DND-41 (cell line): Measurements from ENCODE around the gene CTXND2.
"Not testable (repeated sequence)": the region's sequence is repeated elsewhere in the genome, so short reads cannot be mapped to it uniquely, and the experiment has no call there.

ENCODE experiments used
- ATAC-seq: fragments of 200-7000 bp; cut with Tn5 transposase; 3 replicates; pipeline ENCODE4 v1.9.1; 2021; ENCODE audit warnings: low read depth; ENCODE audit not compliant: insufficient read depth
- DNase-seq: peaks from one replicate; pipeline ENCODE4 v3.0.0-alpha.2; 2020
- H2AFZ ChIP-seq: 2 replicates; pipeline ENCODE4 v1.6.0; 2012; ENCODE audit warnings: low read depth, low read length
- H3K27ac ChIP-seq: 2 replicates; pipeline ENCODE4 v1.5.1; 2012; ENCODE audit warnings: low read length, inconsistent platforms
- H3K27me3 ChIP-seq: fragments of 200-600 bp; sonication (generic); 2 replicates; pipeline ENCODE4 v1.6.0; 2012; ENCODE audit warnings: low read length, mild to moderate bottlenecking, inconsistent platforms; ENCODE audit not compliant: insufficient read depth, poor library complexity
- H3K36me3 ChIP-seq: 2 replicates; pipeline ENCODE4 v1.5.1; 2012; ENCODE audit warnings: low read length, inconsistent platforms; ENCODE audit not compliant: insufficient read depth
- H3K4me1 ChIP-seq: 2 replicates; pipeline ENCODE4 v1.5.1; 2012; ENCODE audit warnings: mild to moderate bottlenecking, low read length; ENCODE audit not compliant: insufficient read depth
- H3K4me2 ChIP-seq: 2 replicates; pipeline ENCODE4 v1.6.0; 2012; ENCODE audit warnings: mild to moderate bottlenecking, moderate library complexity, low read length, inconsistent platforms; ENCODE audit not compliant: insufficient read depth
- H3K4me3 ChIP-seq, 2 experiments: fragments of 200-600 bp in 1 of 2; shearing (Covaris generic) in 1 of 2; 2 replicates each; pipeline ENCODE4 v1.5.1; 2012 to 2016; ENCODE audit warnings: inconsistent platforms in 2 of 2, low read length in 2 of 2, mild to moderate bottlenecking in 2 of 2, low read depth in 1 of 2, moderate library complexity in 1 of 2
- H3K79me2 ChIP-seq: 2 replicates; pipeline ENCODE4 v1.6.0; 2012; ENCODE audit warnings: low read length, inconsistent platforms; ENCODE audit not compliant: insufficient read depth
- H3K9ac ChIP-seq: 2 replicates; pipeline ENCODE4 v1.6.0; 2012; ENCODE audit warnings: low read depth, mild to moderate bottlenecking, inconsistent platforms, low read length, moderate library complexity
- H3K9me3 ChIP-seq: 2 replicates; pipeline ENCODE4 v1.5.1; 2012; ENCODE audit warnings: low read length, moderate library complexity, mild to moderate bottlenecking, inconsistent platforms; ENCODE audit not compliant: insufficient read depth, severe bottlenecking
- H4K20me1 ChIP-seq: 2 replicates; pipeline ENCODE4 v1.6.0; 2012; ENCODE audit warnings: low read length; ENCODE audit not compliant: insufficient read depth
- EZH2 ChIP-seq: IDR thresholded peaks from 3 replicates; pipeline ENCODE4 v1.6.1; 2012; ENCODE audit warnings: borderline replicate concordance, low read depth, mild to moderate bottlenecking, moderate library complexity, low read length, inconsistent platforms; ENCODE audit not compliant: severe bottlenecking
- TF ChIP-seq, protein P1 (sequence below): IDR thresholded peaks from 2 replicates; pipeline ENCODE4 v1.5.1; 2012; ENCODE audit warnings: borderline replicate concordance, low read length, moderate library complexity, mild to moderate bottlenecking; ENCODE audit not compliant: poor library complexity, severe bottlenecking; ENCODE audit errors: extremely low read depth

CTXND2 gene

DNA sequence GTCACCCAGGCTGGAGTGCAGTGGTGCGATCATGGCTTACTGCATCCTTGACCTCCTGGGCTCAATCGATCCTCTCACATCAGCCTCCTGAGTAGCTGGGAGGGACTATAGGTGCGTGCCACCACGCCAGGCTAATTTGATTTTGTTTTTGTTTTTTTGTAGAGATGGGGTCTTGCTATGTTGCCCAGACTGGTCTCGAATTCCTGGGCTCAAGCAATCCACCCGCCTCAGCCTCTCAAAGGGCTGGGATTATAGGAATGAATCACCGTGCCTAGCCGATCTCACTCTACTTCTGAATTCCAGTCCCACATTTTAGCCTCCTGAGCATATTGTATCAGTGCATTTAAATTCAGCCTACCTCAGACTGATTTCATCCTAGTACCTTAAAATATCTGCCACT lies 1.8 kb downstream of the CTXND2 start:
- no peaks in the 10 kb centered on the region for H3K27me3 ChIP-seq
- no peaks in the 10 kb centered on the region for H3K9me3 ChIP-seq
- H3K4me3 ChIP-seq = no peak overlapping the region
- no peak for ATAC-seq
- peaks cover 6% of the 10 kb centered on the region for H3K4me1 ChIP-seq
- H3K4me2 ChIP-seq = no peak overlapping the region
- H2AFZ ChIP-seq = no peak overlapping the region
- no peak overlapping the region for H3K27ac ChIP-seq
- no peak for DNase-seq
- no peaks in the 10 kb centered on the region for H4K20me1 ChIP-seq
- TF ChIP-seq, protein P1, sequence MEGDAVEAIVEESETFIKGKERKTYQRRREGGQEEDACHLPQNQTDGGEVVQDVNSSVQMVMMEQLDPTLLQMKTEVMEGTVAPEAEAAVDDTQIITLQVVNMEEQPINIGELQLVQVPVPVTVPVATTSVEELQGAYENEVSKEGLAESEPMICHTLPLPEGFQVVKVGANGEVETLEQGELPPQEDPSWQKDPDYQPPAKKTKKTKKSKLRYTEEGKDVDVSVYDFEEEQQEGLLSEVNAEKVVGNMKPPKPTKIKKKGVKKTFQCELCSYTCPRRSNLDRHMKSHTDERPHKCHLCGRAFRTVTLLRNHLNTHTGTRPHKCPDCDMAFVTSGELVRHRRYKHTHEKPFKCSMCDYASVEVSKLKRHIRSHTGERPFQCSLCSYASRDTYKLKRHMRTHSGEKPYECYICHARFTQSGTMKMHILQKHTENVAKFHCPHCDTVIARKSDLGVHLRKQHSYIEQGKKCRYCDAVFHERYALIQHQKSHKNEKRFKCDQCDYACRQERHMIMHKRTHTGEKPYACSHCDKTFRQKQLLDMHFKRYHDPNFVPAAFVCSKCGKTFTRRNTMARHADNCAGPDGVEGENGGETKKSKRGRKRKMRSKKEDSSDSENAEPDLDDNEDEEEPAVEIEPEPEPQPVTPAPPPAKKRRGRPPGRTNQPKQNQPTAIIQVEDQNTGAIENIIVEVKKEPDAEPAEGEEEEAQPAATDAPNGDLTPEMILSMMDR = no peak
- TF ChIP-seq EZH2 = no peak
- H3K9ac ChIP-seq = no peak overlapping the region
- no peaks in the 10 kb centered on the region for H3K36me3 ChIP-seq
- no peaks in the 10 kb centered on the region for H3K79me2 ChIP-seq

DNA sequence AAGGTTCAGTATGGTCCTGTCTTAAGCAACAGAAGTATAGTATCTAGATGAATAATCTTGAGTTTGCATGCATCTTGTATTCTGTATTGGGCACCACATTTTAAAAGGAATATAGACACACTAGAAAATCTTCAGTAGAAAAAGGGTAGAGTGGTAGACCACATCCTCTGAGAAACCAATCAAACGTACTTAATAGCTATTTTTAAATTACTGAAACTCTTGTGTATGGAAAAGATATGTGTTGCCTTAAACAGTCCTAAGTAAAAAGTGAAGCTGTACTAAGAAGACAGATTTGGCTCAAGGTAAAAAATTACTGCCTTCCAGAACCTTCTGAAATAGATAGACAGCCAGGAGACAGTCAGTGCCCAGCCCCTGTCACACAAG lies 3.1 kb downstream of the CTXND2 start:
- Histone ChIP-seq H3K4me2 (no peak overlapping the region), H2AFZ (no peak overlapping the region), H3K4me1 (peaks cover 6% of the 10 kb centered on the region), H3K4me3 (no peak overlapping the region), H3K9ac (no peak overlapping the region), H3K9me3 (no peaks in the 10 kb centered on the region), H4K20me1 (no peaks in the 10 kb centered on the region), H3K79me2 (no peaks in the 10 kb centered on the region), H3K36me3 (no peaks in the 10 kb centered on the region), H3K27me3 (no peaks in the 10 kb centered on the region), H3K27ac (no peak overlapping the region)
- TF ChIP-seq, protein P1 = no peak
- TF ChIP-seq EZH2 = no peak
- ATAC-seq = peak; percentile 90
- no peak for DNase-seq

DNA sequence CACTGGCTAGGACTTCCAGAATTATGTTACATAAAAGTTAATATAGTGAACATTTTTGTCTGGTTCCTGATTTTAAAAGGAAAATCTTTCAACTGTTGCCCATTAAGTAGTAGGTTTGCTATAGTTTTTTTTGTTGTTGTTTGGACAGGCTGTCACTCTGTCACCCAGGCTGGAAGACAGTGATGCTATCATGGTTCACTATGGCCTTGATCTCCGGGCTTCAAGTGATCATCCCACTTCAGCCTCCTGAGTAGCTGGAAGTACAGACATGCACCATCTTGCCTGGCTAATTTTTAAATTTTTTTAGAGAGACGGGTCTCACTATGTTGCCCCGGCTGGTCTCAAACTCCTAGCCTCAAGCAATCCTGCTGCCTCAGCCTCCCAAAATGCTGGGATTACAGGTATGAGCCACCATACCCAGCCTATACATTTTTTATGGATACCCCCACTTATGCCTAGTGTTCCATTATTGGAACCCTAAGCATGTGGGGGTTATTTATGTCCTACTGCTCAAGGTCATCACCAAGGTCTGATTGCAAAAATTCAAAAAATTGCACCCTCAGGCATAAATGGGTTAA lies 6.5 kb downstream of the CTXND2 start:
- Histone ChIP-seq H3K27ac (no peak overlapping the region), H4K20me1 (no peaks in the 10 kb centered on the region), H2AFZ (no peak overlapping the region), H3K9me3 (no peaks in the 10 kb centered on the region), H3K79me2 (no peaks in the 10 kb centered on the region), H3K9ac (no peak overlapping the region), H3K4me2 (no peak overlapping the region), H3K4me3 (no peak overlapping the region), H3K27me3 (peaks cover 4% of the 10 kb centered on the region), H3K4me1 (peaks cover 6% of the 10 kb centered on the region), H3K36me3 (no peaks in the 10 kb centered on the region)
- ATAC-seq (no peak), DNase-seq (no peak)
- no peak for TF ChIP-seq EZH2
- TF ChIP-seq, protein P1 = no peak

DNA sequence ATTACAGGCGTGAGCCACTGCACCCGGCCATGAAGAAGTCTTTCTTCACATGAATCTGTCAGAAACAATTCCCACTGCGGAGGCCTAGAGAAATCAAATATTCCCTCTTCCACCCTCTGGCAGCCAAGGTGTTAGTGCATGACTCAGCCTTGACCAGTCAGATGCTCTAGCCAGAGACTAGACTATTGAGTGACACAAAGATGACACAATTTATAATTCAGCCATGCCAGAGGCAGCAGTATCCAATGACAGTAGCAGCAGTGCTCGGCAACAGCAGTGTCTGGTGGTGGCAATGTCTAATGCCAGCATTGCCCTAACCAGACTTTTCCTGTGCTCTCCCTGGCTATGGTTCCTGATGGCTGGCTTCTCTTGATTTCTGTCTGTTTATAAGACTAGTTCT lies 8.7 kb downstream of the CTXND2 start:
- Histone ChIP-seq H3K27me3 (peaks cover 4% of the 10 kb centered on the region), H3K27ac (no peak overlapping the region), H3K36me3 (no peaks in the 10 kb centered on the region), H3K4me3 (no peak overlapping the region), H3K79me2 (no peaks in the 10 kb centered on the region), H2AFZ (no peak overlapping the region), H3K4me2 (no peak overlapping the region), H3K4me1 (no peaks in the 10 kb centered on the region), H3K9ac (no peak overlapping the region), H3K9me3 (no peaks in the 10 kb centered on the region), H4K20me1 (no peaks in the 10 kb centered on the region)
- no peak for DNase-seq
- no peak for ATAC-seq
- TF ChIP-seq, protein P1 = no peak
- TF ChIP-seq EZH2 = no peak

DNA sequence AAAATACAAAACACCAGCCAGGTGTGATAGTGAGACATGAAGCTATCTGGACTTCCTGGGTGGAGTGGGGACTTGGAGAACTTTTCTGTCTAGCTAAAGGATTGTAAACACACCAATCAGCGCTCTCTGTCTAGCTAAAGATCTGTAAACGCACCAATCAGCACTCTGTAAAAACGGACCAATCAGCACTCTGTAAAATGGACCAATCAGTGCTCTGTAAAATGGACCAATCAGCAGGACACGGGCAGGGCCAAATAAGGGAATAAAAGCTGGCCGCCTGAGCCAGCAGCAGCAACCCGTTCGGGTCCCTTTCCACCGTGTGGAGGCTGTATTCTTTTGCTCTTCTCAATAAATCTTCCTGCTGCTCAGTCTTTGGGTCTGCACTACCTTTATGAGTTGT lies 12.9 kb downstream of the CTXND2 start:
- H2AFZ ChIP-seq, ATAC-seq, H3K36me3 ChIP-seq, H4K20me1 ChIP-seq, H3K4me3 ChIP-seq, H3K4me1 ChIP-seq, H3K4me2 ChIP-seq, H3K27ac ChIP-seq, DNase-seq, H3K79me2 ChIP-seq, H3K9ac ChIP-seq, H3K9me3 ChIP-seq, H3K27me3 ChIP-seq: not testable (repeated sequence)
